GM12878 (cell line): Measurements from ENCODE around the gene CDC16. TPM values are rescaled to one million over a fixed set of nuclear protein-coding genes. Genes with fewer than 3 reads are reported as not detected.
A peak's percentile ranks its signal among the peaks of the same experiment; 100 is the strongest.

ENCODE experiments used
- ASH2L ChIP-seq: fragments of 300-600, 200-600 bp; sonication (generic); IDR thresholded peaks from 2 replicates; pipeline ENCODE4 v1.6.1; 2017; ENCODE audit warnings: low read depth, mild to moderate bottlenecking, borderline replicate concordance
- BACH1 ChIP-seq: fragments of 450-650 bp; IDR thresholded peaks from 2 replicates; pipeline ENCODE4 v1.6.1; 2017; ENCODE audit warnings: mild to moderate bottlenecking, borderline replicate concordance
- CHD2 ChIP-seq: IDR thresholded peaks from 2 replicates; pipeline ENCODE4 v1.6.1; 2011; ENCODE audit warnings: low read depth, low read length, improper control_type of control experiment, borderline replicate concordance
- CTCF ChIP-seq, 3 experiments: IDR thresholded peaks in 2 of 3; conservative IDR thresholded peaks in 1 of 3; 2 replicates each; pipeline ENCODE4 v1.5.1; 2011; ENCODE audit warnings: low read depth in 3 of 3, low read length in 3 of 3, mild to moderate bottlenecking in 3 of 3, control low read depth in 2 of 3, moderate library complexity in 2 of 3, inconsistent platforms in 1 of 3, mixed read lengths in 1 of 3; ENCODE audit not compliant: control insufficient read depth in 2 of 3, insufficient read depth in 1 of 3; ENCODE audit errors: extremely low read depth in 1 of 3
- DPF2 ChIP-seq: fragments of 450-650 bp; IDR thresholded peaks from 2 replicates; pipeline ENCODE4 v1.6.1; 2017; ENCODE audit warnings: mild to moderate bottlenecking
- EED ChIP-seq: sonication (generic); IDR thresholded peaks from 2 replicates; pipeline ENCODE4 v1.6.1; 2016; ENCODE audit warnings: antibody characterized with exemption, low read depth
- EGR1 ChIP-seq, 2 experiments: IDR thresholded peaks; 1 replicate in 1 of 2; 2 replicates in 1 of 2; pipeline ENCODE4 v1.6.1; 2011 to 2012; ENCODE audit warnings: low read depth in 2 of 2, low read length in 2 of 2, borderline replicate concordance in 1 of 2, mild to moderate bottlenecking in 1 of 2, moderate library complexity in 1 of 2
- EP300 ChIP-seq, 2 experiments: fragments of 150-350 bp in 1 of 2; IDR thresholded peaks; 2 replicates each; pipeline ENCODE4 v1.6.1; 2011 to 2012; ENCODE audit warnings: low read depth in 2 of 2, low read length in 2 of 2, borderline replicate concordance in 1 of 2, improper control_type of control experiment in 1 of 2, inconsistent platforms in 1 of 2; ENCODE audit not compliant: control insufficient read depth in 1 of 2
- GATAD2B ChIP-seq: fragments of 450-650 bp; conservative IDR thresholded peaks from 2 replicates; pipeline ENCODE4 v1.6.1; 2017; ENCODE audit warnings: low read depth, mild to moderate bottlenecking, moderate library complexity
- HDAC6 ChIP-seq: fragments of 200-600 bp; sonication (generic); IDR thresholded peaks from one replicate; pipeline ENCODE4 v1.8.0; 2017; ENCODE audit warnings: antibody characterized with exemption; ENCODE audit not compliant: unreplicated experiment
- IRF3 ChIP-seq: fragments of 450-650 bp; IDR thresholded peaks from 2 replicates; pipeline ENCODE4 v1.6.1; 2014; ENCODE audit warnings: mild to moderate bottlenecking
- MEF2A ChIP-seq: IDR thresholded peaks from 2 replicates; pipeline ENCODE4 v1.6.1; 2011; ENCODE audit warnings: low read depth, mild to moderate bottlenecking, low read length, moderate library complexity; ENCODE audit not compliant: insufficient read depth
- MTA3 ChIP-seq: IDR thresholded peaks from 2 replicates; pipeline ENCODE4 v1.6.1; 2012; ENCODE audit warnings: low read length, inconsistent platforms, borderline replicate concordance
- MYC ChIP-seq: IDR thresholded peaks from 2 replicates; pipeline ENCODE4 v1.6.1; 2011; ENCODE audit warnings: mild to moderate bottlenecking, low read length, moderate library complexity, inconsistent platforms; ENCODE audit not compliant: insufficient read depth, insufficient replicate concordance, insufficient read length, severe bottlenecking
- NR2F1 ChIP-seq: fragments of 450-650 bp; conservative IDR thresholded peaks from 2 replicates; pipeline ENCODE4 v1.6.1; 2017; ENCODE audit warnings: mild to moderate bottlenecking
- PML ChIP-seq: IDR thresholded peaks from 2 replicates; pipeline ENCODE4 v1.6.1; 2012; ENCODE audit warnings: low read length, inconsistent platforms
- RFX5 ChIP-seq: IDR thresholded peaks from 2 replicates; pipeline ENCODE4 v1.6.1; 2011; ENCODE audit warnings: low read depth, low read length, improper control_type of control experiment
- SMC3 ChIP-seq: IDR thresholded peaks from 2 replicates; pipeline ENCODE4 v1.6.1; 2011; ENCODE audit warnings: low read length, improper control_type of control experiment, borderline replicate concordance
- SRF ChIP-seq, 2 experiments: IDR thresholded peaks; 2 replicates each; pipeline ENCODE4 v1.6.1; 2011; ENCODE audit warnings: low read depth in 2 of 2, low read length in 2 of 2, mild to moderate bottlenecking in 1 of 2, moderate library complexity in 1 of 2
- TARDBP ChIP-seq: IDR thresholded peaks from 2 replicates; pipeline ENCODE4 v1.6.1; 2016; ENCODE audit warnings: borderline replicate concordance
- TCF7 ChIP-seq: IDR thresholded peaks from 2 replicates; pipeline ENCODE4 v1.6.1; 2014; ENCODE audit warnings: antibody characterized with exemption, borderline replicate concordance
- WRNIP1 ChIP-seq: IDR thresholded peaks from 2 replicates; pipeline ENCODE4 v1.6.1; 2011; ENCODE audit warnings: low read depth, low read length, improper control_type of control experiment, borderline replicate concordance
- ZBED1 ChIP-seq: IDR thresholded peaks from 2 replicates; pipeline ENCODE4 v1.6.1; 2016; ENCODE audit warnings: borderline replicate concordance
- ZSCAN29 ChIP-seq: fragments of 450-650 bp; IDR thresholded peaks from 2 replicates; pipeline ENCODE4 v1.6.1; 2017; ENCODE audit warnings: mild to moderate bottlenecking, moderate library complexity
- polyA plus RNA-seq, 11 experiments: library from polyadenylated mRNA; depleted of rRNA in 4 of 11; unstranded in 6 of 11; stranded (reverse) in 5 of 11; fragments of >200 nt; fragmentation: Nextera tagmentation in 4 of 11; fragmentation: Illumina TruSeq in 1 of 11; extraction: Ambion mirVana in 4 of 11; extraction: Trizol in 1 of 11; gene quantifications; 1 replicate in 1 of 11; 2 replicates in 10 of 11; pipeline versions ENCODE4 v1.2.1 to v1.2.3, GENCODE V29; 2011 to 2016; ENCODE audit warnings: inconsistent platforms in 2 of 11, missing spikeins in 2 of 11, low read depth in 1 of 11
- total RNA-seq, 4 experiments: library from RNA; depleted of rRNA in 3 of 4; stranded (reverse); fragments of >200 nt in 3 of 4; fragmentation: Illumina TruSeq in 1 of 4; extraction: Trizol in 1 of 4; gene quantifications; 2 replicates each; pipeline versions ENCODE4 v1.2.1 to v1.2.3, GENCODE V29; 2013 to 2021
- TF ChIP-seq, protein P1 (sequence below): fragments of 450-650 bp; IDR thresholded peaks from 2 replicates; pipeline ENCODE4 v1.6.1; 2017; ENCODE audit warnings: mild to moderate bottlenecking, low read depth, inconsistent platforms; ENCODE audit not compliant: poor library complexity, severe bottlenecking

CDC16 gene
- total and polyA plus RNA-seq, 10 of the 15 experiments (the other 5 are each of a cell fraction or from before 2014, with no cell fraction given), result 15.4 to 92.9 (median 31.4) TPM

DNA sequence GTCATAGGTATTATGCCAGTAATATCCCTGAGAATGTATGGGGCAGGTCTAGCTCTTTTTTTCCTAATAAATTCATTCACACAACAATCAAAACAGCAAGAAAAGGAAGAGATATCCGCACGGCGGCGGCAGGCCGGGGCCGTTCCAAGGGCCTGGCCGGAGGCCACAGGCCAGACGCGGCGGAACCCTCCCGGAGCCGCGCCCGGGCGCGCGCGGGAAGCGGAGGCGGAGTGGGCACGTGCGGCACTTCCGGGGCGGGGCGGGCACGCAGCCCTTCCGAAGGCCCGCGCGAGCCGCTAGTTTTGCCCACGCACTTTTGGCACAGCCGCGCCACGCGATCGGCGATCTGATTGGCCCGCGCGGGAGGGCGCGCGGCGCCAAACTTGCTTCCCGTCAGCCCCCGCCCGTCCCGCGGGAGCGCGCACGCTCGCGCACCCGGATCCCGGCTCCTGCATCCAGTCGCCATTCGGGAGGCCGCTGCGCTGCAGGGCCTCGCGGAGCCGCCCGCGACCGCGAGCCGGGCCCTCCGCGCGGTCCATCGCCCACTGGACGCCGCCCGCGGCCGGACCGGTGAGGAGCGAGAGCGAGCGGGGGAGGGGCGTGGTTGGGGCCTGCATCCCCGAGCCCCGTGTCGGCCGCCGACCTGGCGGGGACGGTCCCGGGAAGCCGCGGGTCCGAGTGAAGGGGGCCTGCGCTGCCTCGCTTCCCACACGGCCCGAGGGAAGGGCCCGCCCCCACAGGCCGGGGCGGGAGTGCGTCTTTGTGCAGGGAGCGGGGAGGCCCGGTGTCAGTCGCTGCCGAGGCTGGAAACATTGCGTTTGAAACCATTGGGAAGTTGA is 79.6 kb downstream of the CDC16 start, which contains the start of gene CHAMP1 (continued):
- peak; percentile 57 to 99 for TF ChIP-seq EGR1 (IDR thresholded peaks at IDR 0.05; ENCODE audit: borderline replicate concordance in 1 of 2, low read depth in 2 of 2, low read length in 2 of 2)
- TF ChIP-seq SMC3, result peak; percentile 18; the same call in 1 of the 2 replicates
- TF ChIP-seq ZBED1, result no peak
- TF ChIP-seq MYC, result peak; percentile 53
- TF ChIP-seq NR2F1, result peak; percentile 76
- TF ChIP-seq TARDBP, result no peak
- peak; percentile 69; the same call in 1 of the 2 replicates for TF ChIP-seq RFX5
- peak; percentile 97 for TF ChIP-seq GATAD2B
- peak; percentile 86 for TF ChIP-seq DPF2
- TF ChIP-seq SRF (IDR thresholded peaks at IDR 0.05; ENCODE audit: low read depth in 2 of 2, low read length in 2 of 2), result 0 out of 4 replicates have a peak, but pooled peaks of 1 of the 2 experiments have one; percentile 54
- 0 out of 2 replicates have a peak, but pooled peaks have one; percentile 50 for TF ChIP-seq MEF2A
- TF ChIP-seq ZSCAN29, result peak; percentile 37; the same call in 1 of the 2 replicates
- no peak for TF ChIP-seq MTA3
- peak; percentile 80; the same call in 1 of the 2 replicates for TF ChIP-seq PML
- peak in 1 of 3 experiments; percentile 12; a peak in 1 of 6 replicates for TF ChIP-seq CTCF (IDR thresholded peaks at IDR 0.05 in 2 of 3, conservative IDR thresholded peaks at IDR 0.05 in 1 of 3; ENCODE audit: control insufficient read depth in 2 of 3, extremely low read depth in 1 of 3, insufficient read depth in 1 of 3, low read depth in 3 of 3, low read length in 3 of 3)
- no peak for TF ChIP-seq HDAC6
- TF ChIP-seq, protein P1, sequence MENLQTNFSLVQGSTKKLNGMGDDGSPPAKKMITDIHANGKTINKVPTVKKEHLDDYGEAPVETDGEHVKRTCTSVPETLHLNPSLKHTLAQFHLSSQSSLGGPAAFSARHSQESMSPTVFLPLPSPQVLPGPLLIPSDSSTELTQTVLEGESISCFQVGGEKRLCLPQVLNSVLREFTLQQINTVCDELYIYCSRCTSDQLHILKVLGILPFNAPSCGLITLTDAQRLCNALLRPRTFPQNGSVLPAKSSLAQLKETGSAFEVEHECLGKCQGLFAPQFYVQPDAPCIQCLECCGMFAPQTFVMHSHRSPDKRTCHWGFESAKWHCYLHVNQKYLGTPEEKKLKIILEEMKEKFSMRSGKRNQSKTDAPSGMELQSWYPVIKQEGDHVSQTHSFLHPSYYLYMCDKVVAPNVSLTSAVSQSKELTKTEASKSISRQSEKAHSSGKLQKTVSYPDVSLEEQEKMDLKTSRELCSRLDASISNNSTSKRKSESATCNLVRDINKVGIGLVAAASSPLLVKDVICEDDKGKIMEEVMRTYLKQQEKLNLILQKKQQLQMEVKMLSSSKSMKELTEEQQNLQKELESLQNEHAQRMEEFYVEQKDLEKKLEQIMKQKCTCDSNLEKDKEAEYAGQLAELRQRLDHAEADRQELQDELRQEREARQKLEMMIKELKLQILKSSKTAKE, result no peak
- TF ChIP-seq TCF7, result no peak
- peak; percentile 14 to 41; a peak in 1 of 4 replicates for TF ChIP-seq EP300 (IDR thresholded peaks at IDR 0.05; ENCODE audit: borderline replicate concordance in 1 of 2, control insufficient read depth in 1 of 2, low read depth in 2 of 2, low read length in 2 of 2)
- peak; percentile 86 for TF ChIP-seq CHD2
- peak; percentile 56 for TF ChIP-seq ASH2L
- peak; percentile 3; the same call in 1 of the 2 replicates for TF ChIP-seq EED
- no peak; the same call in 1 of the 2 replicates for TF ChIP-seq IRF3
- no peak for TF ChIP-seq WRNIP1
- TF ChIP-seq BACH1, result no peak; the same call in none of the 2 replicates
